Right atrium auricular region (tissue), 2 donors: ENCODE data around the gene PCDHA8. TPM values are rescaled to one million over a fixed set of nuclear protein-coding genes. Genes with fewer than 3 reads are reported as not detected.
"Not testable (repeated sequence)": the region's sequence is repeated elsewhere in the genome, so short reads cannot be mapped to it uniquely, and the experiment has no call there.

Experiments
- DNase-seq: peaks from one replicate; pipeline ENCODE4 v3.0.0-alpha.2; 2019; ENCODE audit warnings: low spot score
- H3K27ac ChIP-seq, 2 donors: fragments of 200-600 bp; sonication (generic); 1 replicate in 1 of 2; 2 replicates in 1 of 2; pipeline ENCODE4 v1.5.1; 2016 to 2019
- H3K27me3 ChIP-seq, 2 donors: fragments of 200-600 bp; sonication (generic); one replicate each; pipeline versions ENCODE4 v1.5.1 to v1.6.0; 2017 to 2019
- H3K36me3 ChIP-seq: fragments of 200-600 bp; sonication (generic); one replicate; pipeline ENCODE4 v1.5.1; 2016
- H3K4me1 ChIP-seq, 2 donors: fragments of 200-600 bp; sonication (generic); one replicate each; pipeline versions ENCODE4 v1.5.1 to v1.6.0; 2017 to 2019
- H3K4me3 ChIP-seq, 2 donors: fragments of 200-600 bp; sonication (generic); 1 replicate in 1 of 2; 2 replicates in 1 of 2; pipeline ENCODE4 v1.5.1; 2017 to 2019; ENCODE audit warnings: mild to moderate bottlenecking in 1 of 2, moderate library complexity in 1 of 2
- H3K9me3 ChIP-seq, 2 donors: fragments of 200-600 bp; sonication (generic); one replicate each; pipeline ENCODE4 v1.5.1; 2019
- CTCF ChIP-seq, 2 donors: fragments of 200-600 bp; sonication (generic); IDR thresholded peaks; one replicate each; pipeline ENCODE4 v1.5.1; 2019; ENCODE audit warnings: antibody characterized with exemption in 2 of 2
- total RNA-seq, 2 donors: library from RNA; depleted of rRNA; stranded (reverse); fragments of >200 nt; gene quantifications; one replicate each; pipeline ENCODE4 v1.1.0, GENCODE V29; 2016

The PCDHA8 gene
- total RNA-seq, 2 donors from 2014 or later, result not detected

- peaks cover 0 to 56% of the 10 kb centered on the region in 2 donors for H3K9me3 ChIP-seq
- H3K4me3 ChIP-seq, result peak overlapping the region in 1 of 2 donors; percentile 36
- no peaks in the 10 kb centered on the region for H3K36me3 ChIP-seq
- H3K27me3 ChIP-seq, result peaks cover 0 to 3% of the 10 kb centered on the region in 2 donors
- no peaks in the 10 kb centered on the region for H3K4me1 ChIP-seq
- no peak for DNase-seq
- no peak for TF ChIP-seq CTCF (IDR thresholded peaks at IDR 0.05)
- H3K27ac ChIP-seq, result no peak overlapping the region
Measured at GRCh38 chr5:140828362-140828737, 12.6 kb upstream of the PCDHA8 start.

- not testable (repeated sequence) for H3K27ac ChIP-seq, H3K36me3 ChIP-seq, H3K4me1 ChIP-seq, H3K4me3 ChIP-seq, DNase-seq, H3K27me3 ChIP-seq
- H3K9me3 ChIP-seq, result peaks cover 0 to 69% of the 10 kb centered on the region in 2 donors
Measured at GRCh38 chr5:140829511-140830501, 11.2 kb upstream of the PCDHA8 start.

GRCh38 chr5:140833993-140834392 is 7.0 kb upstream of the PCDHA8 start, which contains the start of gene PCDHA7:
Gene PCDHA7, plus strand, starts transcription at chr5:140834269. Its CDS starts 115 bp downstream, at chr5:140834384.
- DNase-seq, result no peak
- no peaks in the 10 kb centered on the region for H3K36me3 ChIP-seq

GRCh38 chr5:140834439-140835008 is 6.5 kb upstream of the PCDHA8 start:
- not testable (repeated sequence) for DNase-seq, H3K36me3 ChIP-seq, H3K4me1 ChIP-seq, H3K27ac ChIP-seq, H3K27me3 ChIP-seq
- peak overlapping the region in 1 of 2 donors; percentile 29 for H3K4me3 ChIP-seq
- H3K9me3 ChIP-seq, result peaks cover 0 to 51% of the 10 kb centered on the region in 2 donors

More at GRCh38 chr5:140833993-140834392, 7.0 kb upstream of the PCDHA8 start, which contains the start of gene PCDHA7:
- H3K9me3 ChIP-seq, result peaks cover 0 to 55% of the 10 kb centered on the region in 2 donors
- TF ChIP-seq CTCF (IDR thresholded peaks at IDR 0.05), result peak in 1 of 2 donors; percentile 30
- peak within 1 kb of the TSS in 1 of 2 donors; percentile 29 for H3K4me3 ChIP-seq
- H3K27me3 ChIP-seq, result peaks cover 0 to 3% of the 10 kb centered on the region in 2 donors
- H3K27ac ChIP-seq, result no peak within 1 kb of the TSS
- H3K4me1 ChIP-seq, result no peaks in the 10 kb centered on the region

- Histone ChIP-seq H3K27ac (no peak overlapping the region), H3K4me3 (no peak overlapping the region), H3K36me3 (no peaks in the 10 kb centered on the region), H3K4me1 (no peaks in the 10 kb centered on the region), H3K27me3 (peaks cover 0 to 3% of the 10 kb centered on the region in 2 donors), H3K9me3 (peaks cover 0 to 49% of the 10 kb centered on the region in 2 donors)
- no peak for TF ChIP-seq CTCF (IDR thresholded peaks at IDR 0.05)
- DNase-seq, result no peak
Measured at GRCh38 chr5:140835622-140836510, 5.1 kb upstream of the PCDHA8 start.
